T follicular helper cell (primary cell): ENCODE results near the gene TMEM273.

Experiments used
- DNase-seq: peaks from one replicate; pipeline ENCODE4 v3.0.0-alpha.2; 2020; ENCODE audit warnings: low read depth

Gene TMEM273

DNA sequence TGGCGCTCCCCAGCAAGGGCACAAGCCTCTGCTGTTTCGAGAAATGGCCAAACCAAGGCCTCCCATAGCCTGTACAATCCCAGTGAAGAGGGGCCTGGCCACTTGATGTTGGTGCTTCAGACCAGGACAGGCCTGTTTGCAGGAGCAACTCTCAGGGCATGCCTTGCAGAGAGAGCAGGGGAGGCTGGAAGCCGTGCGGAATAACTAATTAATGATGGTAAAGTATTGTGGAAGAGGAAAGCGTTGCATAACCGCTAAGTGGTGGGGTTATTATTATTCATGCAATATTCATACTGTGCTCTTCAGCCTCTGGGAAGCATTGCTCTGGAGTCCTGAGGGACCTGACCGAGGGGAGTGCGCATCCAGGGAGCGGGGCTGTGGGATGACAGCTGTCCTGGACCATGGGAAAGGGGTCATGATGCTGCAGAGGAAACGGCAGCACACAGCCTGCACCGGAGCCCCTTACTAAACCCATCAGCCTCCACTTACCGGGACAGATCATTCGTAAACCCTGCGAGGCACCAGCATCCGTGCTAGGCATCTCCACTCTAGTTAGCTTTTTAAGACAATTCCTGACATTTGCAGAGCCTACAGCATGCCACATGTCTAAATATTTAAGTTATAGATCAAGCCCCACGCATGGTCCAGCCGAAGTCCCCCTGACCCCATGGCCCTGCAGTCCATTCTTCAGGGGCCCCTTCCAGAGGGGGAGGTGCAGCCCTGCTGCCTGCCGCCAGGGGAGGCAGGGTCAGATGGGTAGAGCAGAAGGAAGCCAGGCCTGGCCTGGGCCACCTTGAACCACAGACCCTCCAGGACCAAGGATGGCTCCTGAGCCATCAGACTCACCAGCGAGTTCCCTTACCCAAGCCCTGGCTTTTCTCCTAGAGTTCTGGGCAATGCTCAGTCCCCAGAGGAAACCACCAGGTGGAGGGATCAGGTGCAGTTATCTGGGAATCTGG is 11.6 kb downstream of the TMEM273 start:
- no peak for DNase-seq

DNA sequence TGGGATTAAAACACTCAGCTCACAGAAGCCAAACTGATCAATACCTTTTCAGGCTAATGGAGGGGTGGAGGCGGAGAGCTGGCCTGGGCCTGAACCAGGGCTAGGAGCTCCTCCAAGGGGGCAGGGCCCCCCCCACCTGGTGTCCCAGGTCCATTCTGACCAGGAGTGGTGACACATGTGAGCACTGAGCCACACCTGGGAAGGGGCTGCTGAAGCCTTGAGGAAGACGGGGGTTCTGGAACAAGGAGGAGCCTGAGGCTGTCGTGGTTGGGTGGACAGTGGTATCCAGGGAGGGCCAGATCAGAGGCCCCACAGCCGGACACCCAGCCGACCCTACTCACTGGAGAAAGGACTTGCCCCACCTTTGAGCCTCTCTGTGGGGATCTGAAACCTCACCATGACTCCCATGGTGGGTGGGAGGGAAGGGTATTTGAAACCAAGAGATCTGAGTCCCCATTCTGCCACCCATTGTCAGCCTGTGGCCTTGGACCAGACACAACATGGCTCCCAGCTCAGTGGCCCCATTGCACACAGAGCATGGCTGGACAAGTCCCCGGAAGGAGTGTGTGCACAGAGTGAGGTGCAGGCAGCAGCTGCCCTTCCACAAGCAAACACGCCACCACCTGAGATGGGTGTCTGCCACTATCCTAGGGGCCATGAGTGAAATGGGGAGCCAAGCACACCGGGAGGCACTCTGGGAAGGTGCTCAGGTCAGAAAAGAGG is 12.4 kb downstream of the TMEM273 start:
- DNase-seq = no peak

DNA sequence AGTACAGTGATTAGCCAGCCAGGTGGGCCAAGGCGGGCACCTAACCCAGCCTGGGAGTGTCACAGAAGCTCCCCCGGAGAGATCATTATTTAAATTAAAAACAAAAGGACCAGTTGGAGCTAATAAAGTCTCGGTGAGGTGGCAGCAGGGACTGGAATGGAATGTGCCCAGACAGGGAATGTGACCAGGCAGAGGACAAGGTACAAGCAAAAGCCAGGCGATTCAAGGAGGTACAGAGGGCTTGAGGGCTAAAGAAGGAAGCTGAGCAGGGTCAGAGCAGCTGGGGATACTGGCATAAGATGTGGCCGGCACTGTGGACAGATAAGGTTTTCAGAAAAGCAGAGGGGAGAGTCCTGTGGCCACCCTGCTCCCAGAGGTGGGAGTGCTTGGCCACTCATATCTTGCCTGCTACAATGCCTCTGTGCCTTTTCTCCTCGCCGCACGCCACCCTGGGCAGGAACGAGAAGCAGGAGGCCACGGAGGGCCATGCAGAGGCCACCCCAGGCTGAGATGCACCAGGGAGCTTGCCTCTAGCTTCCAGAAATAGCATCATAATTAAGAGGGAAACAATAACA is 13.2 kb downstream of the TMEM273 start:
- DNase-seq = no peak

DNA sequence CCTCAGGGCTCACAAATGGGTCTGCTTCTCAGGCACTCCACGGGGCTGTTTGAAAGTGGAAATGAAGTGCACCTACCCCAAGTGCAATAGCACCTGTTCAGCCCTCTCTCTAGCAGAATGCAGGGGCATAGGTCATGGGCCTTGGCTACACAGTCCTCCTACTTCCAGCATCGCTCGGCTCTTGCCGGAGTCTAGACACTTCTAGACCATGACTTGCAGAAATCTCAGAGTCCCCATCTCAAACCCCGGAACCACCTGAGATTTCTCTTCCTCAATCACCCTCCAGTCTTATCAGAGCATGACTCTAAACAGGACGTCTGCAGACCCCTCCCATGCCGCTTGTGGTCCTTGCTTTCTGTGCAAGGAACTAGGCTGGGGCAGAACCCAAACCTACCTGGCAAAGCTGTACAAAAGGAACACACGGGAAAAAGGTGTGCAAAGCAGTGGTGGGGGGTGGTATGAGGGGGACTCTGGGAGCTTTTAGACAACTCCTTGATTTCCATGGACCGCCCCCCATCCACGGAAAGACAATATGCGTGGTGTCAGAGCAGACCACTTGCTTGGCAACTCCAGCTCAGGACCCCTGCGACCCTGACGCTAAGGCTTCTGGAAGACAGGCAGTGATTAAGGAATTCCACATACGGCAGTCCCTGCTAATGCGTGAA is 13.8 kb downstream of the TMEM273 start:
- DNase-seq = no peak

DNA sequence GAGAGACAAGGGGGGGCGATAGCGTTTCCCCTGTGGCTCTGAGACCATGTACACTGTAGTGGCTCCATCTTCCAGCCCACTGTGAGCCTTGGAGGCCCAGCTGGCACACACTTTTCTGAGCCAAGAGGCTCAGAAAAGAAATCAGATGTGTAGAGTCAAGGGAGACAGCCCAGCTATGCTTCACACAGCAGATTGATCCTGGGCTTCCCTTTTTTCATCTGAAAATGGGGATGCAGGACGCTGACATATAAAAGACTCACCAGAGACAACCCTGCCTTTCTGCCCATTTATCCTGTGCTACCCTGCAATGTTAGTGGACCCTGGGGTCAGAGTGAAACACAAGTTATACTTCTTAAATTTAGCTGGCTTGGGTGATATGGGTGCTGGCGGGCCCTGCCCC is 14.3 kb downstream of the TMEM273 start:
- no peak for DNase-seq

DNA sequence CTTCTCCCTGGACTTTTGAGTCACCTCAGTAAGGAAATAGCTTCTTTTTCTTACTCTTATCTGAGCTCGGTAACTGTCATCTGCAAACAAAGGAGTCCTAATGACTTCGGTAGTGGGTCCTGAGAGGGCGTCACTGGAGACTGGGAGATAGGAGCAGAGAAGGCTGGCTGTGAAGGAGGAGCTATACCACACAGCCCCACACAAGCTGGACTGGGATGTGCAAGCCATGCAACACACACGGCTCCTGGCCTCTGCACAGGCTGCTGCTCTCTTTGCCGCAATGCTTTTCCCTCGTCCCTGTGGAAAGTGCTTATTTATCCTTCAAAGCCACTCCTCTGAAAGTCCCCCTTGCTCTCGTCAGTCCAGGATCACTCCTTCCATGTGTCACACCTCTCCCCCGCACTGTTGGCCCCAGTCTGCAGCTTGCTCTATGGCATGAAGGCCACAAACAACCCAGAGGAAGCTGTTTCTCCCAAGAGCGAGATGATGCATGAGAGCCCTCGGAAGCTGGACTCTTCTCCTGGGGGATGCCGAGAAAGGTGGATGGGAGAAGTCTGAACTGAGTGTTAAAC is 14.9 kb downstream of the TMEM273 start:
- DNase-seq = no peak

DNA sequence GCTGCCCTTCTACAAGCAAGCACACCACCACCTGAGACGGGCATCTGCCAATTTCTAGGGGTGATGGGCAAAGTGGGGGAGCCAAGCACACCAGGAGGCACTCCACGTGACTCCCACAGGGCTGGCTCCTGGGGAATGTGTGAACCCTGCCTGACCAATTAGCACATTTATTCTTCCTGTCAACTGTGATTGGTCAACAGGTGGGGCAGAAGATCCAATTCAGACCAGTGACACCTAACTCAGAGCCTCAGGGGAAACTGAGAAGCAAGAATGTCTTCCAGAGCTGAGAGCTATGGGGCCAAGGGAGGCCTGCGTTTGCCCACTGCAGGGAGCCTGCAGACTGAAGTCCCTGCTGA is 15.4 kb downstream of the TMEM273 start:
- DNase-seq = no peak

DNA sequence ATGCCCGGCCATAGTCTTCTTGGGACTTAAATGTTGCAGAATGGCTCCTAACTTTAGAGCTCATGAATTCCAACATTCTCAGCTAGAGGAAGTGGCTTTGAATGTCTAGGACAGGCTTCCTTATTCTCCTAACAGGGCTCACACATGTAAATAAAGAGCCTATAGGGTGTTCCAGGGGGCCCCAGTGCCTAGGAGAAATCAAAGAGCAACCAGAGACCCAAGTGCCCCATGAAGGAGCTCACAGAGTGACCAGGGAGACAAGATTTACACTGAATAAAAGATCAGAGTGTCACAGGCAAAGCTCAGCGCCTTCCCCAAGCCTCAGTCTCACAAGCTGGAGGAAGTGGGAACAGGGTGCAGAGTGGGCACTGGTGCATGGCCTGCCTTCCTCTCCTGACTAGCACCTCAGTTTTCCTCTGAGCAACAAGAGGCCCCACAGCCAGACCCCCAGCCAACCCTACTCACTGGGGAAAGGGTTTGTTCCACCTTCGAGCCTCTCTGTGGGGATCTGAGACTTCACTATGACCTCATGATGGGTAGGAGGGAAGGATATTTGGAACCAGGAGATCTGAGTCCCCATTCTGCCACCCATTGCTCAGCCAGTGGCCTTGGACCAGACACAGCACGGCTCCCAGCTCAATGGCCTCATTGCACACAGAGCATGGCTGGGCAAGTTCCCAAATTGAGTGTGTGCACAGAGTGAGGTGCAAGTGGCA is 16.0 kb downstream of the TMEM273 start:
- no peak for DNase-seq

DNA sequence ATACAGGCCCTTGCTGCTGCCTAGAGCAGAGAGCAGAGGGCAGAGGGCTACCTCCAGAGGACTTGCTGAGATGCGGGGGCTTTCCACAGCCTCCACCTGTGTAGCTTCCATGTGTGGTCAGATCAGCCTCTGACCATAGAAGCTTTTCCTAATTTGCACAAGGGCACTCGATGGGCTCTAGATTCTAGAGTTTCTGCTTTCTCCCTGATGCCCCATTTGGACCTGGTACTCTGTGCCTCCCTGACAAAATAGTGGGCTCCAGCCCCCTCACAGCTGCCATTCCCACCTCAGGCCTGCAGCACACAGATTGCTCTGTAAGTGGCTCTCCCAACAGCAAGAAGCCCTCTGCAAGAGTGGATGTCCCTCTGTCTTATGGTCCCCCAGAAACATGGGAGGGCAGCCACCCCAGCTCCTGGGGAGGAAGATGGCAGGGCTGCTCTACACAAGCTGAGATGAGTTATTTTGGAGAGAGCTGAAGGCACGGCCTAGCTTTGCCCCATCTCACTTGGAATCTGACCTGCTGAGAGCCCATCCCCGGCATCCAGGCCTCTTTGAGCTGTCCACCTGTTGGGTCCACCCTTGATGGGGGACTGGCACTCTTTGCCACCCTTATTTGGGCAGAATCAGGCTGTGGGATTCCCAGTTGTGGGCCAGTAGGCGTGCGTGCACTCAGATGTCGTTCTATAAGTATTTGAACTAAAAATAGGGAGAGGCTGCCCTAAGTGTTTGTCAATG is 16.7 kb downstream of the TMEM273 start:
- DNase-seq = no peak

DNA sequence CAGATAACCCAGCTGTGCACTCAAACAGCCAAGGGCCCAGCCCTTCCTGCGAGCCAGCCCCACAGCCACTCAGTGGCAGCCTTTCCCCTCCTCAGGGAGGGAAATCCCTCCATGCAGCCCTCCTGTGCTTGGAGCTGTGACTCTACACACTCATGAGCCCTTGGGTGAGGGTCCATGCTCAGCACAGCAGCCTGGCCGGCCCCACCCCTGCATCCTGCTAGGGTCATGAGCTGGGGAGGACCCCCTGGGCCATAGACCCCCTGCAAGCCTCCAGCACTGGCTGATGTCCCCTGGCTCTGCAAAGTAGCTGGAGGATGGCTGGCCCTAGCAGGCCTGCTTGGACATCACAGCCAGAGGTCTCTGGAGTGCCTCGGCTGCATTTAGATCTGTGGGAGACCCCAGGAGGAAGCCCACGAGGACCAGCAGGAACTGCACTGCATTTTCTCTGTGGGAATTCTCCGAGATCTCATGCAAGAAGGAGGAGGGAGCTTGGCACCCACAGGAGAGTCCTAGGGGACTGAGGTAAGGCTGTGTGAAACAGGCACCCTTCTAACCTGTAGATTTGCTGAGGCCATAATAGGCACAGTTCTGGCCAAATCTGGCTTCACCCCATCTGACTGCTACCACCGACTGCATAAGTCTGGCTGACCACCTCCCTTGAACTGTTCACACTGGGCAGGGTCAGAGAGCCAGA is 17.4 kb downstream of the TMEM273 start:
- no peak for DNase-seq

DNA sequence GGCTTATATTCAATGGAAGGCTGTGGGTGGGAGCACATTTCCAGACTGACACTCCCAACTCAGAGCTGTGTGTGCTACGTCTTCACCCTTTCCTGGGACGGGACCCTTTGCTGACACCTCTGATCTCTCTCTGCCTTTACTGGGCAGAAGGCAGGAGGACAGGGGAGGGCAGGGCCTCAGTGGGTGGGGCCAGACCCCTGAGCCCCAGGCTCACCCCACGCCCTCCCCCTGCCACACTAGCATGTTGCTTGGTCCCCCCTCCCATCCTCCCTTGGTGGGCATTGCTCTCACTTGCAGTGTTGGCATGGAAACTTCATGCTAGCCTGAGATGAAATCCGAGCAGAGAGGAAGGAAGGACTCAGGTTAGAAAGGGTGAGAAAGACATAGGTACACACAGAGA is 18.4 kb downstream of the TMEM273 start:
- DNase-seq = no peak

DNA sequence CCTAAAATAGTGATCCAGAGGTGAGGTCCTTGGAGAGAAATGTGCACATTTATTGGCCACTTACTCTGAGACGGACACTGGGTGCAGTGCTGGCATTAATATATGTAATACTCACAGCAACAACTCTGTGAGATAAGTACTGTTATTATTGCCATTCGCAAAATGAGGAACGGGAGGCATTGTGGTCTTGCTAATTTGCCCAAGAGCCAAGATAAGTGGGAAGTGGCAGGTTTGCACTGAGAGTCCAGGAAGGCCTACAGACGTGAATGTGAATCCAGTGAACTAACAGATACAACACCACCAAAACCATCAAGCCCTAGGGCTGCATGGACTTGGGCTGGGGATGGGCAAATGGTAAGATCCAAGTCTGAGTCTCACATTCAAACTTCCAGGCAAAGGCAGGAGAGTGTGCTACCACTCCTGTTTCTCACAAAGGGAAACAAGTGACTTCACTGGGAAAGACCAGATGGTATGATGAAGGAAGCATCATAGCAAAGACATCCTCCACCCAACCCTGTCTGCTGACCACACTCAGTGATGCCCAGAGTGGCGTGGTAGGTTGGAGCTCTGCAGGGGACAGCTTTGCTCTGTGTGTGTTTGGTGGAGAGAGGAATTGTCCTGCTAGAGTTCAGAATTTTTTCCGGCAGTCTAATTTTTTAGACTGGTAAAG is 19.2 kb downstream of the TMEM273 start:
- DNase-seq = no peak

DNA sequence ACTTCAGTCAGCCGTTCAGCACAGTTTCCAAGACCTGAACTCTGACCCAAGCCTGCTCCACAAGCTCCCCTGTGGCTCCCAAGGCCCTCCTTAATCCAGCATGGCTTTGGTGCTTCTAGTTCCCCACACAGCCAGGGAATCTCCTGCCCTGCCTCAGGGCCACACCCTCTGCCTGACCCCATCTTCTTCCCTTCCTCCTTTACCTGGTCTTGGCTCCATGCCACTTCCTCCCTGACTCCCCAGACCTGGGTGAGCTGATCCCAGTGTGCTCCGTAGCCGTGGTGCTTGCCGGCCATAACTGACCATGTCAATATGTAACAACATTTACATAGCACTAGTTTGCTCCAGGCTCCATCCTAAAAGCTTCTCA is 20.0 kb downstream of the TMEM273 start:
- no peak for DNase-seq

DNA sequence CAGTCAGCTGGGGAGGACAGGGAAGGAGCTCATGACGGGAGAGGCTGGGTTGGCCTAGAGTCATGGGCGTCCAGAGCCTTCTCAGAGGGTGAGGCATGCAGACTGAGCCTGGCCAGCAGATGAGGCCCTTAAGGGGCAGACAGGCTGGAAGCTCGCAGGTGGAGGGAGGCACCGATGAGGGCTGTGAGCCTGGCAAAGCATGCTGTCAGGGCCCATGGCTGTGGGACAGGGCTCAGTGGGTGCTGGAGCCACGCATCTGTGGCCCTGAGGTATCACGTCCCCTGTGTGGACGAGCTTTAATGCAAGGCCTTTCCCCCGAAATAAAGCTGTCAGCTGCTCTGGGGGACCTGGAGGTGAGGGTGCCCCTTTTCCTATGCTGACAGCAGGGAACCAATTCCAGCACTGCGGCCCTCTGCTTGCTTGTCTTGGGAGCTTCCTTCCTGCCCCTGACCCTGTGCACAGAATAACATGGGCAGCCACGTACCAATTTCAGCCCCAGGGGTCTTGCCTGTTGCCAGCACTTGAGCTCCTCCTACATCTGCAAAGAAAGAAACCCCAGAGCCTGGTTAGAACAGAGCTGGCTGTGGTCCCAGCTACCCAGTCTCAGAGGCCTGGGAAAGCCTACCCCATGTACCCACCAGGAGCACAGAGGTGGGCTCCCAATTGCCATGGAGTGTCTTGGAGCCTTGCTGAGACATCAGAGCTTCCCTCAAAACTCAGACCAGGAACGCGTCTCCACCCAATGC is 20.6 kb downstream of the TMEM273 start:
- no peak for DNase-seq

DNA sequence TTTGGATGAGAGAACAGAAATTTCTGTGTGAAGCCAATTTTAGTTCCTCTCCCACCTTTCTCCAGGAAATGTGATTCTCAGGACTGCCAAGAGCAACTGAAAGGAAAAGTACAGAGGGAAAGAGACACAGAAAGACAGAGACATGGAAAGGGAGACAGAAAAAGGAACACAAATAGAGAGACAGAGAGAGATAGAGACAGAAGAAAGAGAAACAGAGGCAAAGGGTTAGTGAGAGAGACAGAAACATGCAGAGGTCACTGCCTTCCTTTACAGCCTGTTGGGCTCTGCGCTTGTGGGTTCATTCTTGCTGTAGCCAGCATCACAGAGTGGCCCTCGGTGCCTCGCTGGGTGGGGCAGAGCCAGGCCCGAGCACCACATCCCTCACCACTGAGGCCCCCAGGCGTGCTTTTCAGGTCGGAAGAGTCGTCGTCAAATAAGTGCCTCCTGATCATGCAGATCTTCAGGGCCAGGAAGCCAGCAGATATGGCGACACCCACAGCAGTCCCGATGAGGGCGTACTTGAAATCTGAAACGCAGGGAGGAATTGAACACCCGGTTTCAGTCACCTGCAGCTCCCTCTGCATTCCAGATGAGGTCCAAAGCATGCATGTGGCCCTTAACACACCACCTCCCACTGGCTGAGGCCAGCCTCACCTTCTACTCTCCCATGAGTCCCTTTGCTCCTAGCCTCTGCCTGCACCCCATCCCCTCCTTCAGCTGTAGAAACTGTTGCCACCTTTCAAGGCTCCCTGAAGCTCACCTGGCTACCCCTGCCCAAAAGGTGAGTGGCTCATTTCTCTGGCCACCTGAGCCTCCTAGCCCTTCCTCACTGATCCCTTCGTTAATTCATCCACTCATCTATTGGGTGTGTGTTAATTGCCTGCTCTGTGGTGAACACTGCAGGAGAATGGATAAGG is 21.4 kb downstream of the TMEM273 start:
- DNase-seq = no peak

DNA sequence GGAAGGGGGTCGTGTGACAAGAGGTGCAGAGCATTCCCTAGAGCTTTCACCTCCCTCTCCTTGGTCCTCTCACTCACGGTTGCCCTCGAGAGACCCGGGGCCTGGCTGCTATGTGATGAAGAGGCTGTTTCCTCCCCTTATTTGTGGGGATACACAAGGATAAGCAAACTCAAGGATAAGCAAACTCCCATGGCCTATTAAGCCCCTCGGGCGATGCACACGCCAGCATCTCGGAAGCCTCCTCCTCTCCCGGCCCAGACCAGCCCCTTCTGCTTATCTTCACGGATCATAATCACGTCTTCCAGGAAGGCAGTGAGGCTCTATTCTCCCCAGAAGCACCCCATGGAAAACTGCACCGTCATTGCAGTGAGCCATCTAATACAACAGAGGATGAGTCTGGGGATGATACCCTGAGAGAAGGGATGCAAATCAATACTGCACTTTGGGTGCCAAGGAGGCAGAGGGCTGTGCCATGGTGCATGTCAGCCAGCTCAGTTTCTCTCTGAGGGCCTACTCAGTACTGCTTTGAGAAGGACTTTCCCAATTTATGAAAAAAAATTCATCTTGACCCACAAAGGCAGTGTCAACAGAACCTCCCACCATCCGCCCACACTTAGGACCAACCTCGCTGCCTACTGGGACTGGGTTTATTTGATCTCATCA is 22.2 kb downstream of the TMEM273 start:
- no peak for DNase-seq

DNA sequence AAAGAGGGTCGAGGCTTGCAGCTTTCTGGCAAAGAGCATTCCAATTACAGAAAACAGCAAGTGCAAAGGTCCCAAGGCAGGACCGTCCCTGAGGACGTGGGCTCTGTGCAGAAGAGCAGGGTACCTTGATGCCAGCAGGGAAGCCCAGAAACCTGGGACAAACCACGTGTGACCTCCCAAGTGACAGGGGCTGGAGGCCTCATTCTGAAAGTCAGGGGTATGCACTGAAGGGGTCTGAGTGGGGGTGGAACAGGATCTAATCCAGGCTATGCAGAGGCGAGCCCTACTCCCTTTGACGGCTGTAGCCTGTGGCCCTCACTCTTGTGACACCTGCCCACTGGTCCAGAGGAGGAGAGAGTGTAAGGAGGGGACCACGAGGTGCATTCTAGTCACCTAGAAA is 22.9 kb downstream of the TMEM273 start:
- DNase-seq = no peak
